ENCODE measurements around the gene CEP250.
"Not testable (repeated sequence)": the region's sequence is repeated elsewhere in the genome, so short reads cannot be mapped to it uniquely, and the experiment has no call there.

Gene CEP250

DNA sequence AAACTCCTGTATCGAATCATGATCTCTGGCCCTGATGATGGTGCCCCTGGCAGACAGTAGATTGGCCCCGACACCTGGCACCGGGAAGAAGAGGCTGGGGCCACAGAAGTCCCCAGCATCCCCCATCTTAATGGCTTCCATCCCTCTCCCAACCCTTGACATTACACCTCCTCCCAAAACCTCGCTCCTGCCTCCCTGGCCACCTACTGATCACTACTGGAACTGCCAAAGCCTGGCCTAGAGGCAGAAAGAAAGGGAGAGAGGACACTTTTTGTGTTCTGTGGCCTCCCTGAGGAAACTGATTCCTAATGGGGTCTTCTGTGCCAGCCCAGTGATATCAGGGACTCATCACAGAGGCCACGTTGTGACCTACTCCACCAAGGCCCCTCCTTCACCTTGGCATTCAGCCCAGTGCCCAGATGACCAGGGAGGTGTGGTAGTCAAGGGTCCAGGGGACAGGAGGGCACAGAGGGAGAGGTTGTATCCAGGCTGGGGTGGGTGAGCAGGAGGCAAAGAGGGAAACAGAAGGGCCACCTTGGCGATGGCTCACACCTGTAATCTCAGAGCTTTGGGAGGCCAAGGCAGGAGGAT lies 68.0 kb downstream of the CEP250 start:
- DNase-seq (ENCODE audit: low spot score), result no peak

DNA sequence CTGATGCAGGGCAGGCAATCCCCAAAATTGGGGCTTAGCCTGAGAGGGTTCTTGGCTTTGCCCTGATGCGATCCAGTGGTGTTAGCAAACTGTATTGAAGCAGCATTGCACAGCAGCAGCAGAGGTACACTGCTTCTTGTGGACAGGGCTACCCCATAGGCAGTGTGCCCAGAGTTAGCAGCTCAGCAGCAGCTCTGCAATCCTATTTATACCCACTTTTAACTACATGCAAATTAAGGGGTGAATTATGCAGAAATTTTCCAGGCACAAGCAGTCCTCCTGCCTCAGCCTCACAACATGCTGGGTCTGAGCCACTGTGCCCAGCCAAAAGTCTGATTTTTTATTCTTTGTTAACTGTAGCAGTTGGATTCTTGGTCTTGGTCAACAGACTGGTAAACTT lies 70.2 kb downstream of the CEP250 start:
- no peak for DNase-seq (ENCODE audit: low spot score)

DNA sequence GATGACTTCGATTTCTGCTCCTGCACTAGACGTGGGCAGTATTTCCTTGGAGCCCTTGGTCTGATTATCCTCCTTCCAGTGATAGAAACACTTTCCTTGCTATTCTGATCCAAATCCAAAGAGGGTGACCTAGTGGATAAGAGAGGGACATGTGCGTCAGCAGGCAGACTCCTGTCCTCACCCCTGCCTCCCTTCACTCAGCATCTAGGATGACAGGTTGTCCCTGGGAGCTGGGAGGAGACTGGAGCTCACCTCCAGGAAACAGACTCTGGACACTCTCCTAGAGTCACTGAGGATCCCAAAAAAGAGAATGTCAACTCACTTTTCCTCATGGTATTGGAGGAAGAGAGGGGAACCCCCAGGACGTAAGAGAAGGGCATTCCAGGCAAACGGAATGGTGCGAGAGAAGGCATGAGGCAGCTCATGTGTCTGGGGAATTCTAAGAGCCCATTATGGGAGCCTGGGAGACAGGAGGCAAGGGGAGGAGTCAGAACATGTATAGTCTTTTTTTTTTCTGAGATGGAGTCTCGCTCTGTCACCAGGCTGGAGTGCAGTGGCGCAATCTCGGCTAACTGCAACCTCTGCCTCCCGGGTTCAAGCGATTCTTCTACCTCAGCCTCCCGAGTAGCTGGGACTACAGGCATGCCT lies 71.8 kb downstream of the CEP250 start:
- DNase-seq (ENCODE audit: low spot score), result peak; percentile 82

DNA sequence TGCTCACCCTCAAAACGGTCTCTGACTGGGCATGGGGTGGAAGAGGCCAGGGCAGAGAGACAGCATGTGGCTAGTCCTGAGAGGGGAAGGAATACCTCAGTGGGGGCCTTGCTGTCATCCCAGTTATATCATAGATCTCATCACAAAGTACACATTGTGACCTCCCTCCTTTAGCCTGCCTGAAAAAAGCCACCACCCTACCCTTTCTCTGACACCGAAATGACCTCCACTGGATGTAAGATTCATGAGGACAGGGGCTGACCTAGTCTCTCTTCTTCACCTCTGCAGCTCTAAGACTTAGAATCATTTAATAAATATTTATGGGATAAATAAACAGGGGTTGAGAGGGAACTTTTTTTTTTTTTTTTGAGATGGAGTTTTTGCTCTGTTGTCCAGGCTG lies 74.2 kb downstream of the CEP250 start, which contains the start of gene C20orf173:
C20orf173 (minus strand) TSS at position 101 of the 400 bp plus-strand sequence. CDS start 279 bp downstream, outside the sequence.
- no peak for DNase-seq (ENCODE audit: low spot score)

DNA sequence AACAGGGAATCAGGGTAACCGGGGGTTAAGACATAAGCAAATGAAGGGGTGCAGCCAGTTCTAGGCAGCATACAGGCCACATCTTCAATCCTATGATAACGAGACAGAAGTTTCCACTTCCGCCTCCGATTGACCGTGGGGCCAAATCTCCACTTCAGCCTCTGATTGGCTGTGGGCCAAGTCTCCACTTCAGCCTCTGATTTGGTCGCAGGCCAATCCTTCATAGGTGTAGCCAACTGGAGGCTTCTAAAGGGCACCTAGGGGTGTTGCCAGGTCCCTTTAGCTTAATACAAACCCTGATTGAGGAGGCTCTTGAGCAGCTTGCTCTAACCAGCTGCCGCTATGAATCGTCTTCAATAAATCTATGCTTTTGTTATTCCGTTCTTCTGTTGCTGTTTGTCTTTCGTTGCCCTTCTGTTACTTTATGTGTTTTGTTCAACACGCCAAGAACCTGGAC lies 84.4 kb downstream of the CEP250 start:
- no peak for DNase-seq (ENCODE audit: low spot score)

DNA sequence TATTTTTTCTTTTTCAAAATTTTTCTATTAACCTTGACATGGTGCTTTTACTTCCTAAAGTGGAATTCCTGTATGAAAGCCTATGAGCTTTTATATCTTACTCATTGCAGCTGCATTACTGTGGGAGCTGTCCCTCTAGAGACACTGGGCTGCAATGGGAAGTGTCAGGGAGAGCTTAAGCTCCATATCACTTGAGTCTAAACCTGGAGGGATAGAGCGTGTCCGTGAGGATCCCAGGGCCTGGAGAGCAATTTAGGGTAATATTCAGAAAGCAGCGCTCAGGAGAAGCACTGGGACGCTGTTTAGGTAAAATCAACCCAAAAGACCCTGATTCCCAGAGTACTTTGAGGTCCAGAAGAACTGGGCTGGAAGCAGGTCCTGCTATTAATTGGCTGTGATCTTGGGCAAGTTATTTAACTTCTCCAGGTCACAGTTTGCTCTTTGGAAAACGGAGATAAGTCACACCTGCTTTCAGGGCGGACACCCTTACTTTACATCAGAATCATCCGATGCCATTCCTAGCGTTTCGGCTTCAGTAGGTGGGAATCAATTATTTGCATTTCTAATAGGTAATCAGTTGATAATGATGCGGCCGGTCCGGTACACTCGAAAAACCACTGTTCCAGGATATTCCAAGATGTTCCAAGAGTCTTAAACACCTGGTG lies 85.9 kb downstream of the CEP250 start:
- no peak for DNase-seq (ENCODE audit: low spot score)

DNA sequence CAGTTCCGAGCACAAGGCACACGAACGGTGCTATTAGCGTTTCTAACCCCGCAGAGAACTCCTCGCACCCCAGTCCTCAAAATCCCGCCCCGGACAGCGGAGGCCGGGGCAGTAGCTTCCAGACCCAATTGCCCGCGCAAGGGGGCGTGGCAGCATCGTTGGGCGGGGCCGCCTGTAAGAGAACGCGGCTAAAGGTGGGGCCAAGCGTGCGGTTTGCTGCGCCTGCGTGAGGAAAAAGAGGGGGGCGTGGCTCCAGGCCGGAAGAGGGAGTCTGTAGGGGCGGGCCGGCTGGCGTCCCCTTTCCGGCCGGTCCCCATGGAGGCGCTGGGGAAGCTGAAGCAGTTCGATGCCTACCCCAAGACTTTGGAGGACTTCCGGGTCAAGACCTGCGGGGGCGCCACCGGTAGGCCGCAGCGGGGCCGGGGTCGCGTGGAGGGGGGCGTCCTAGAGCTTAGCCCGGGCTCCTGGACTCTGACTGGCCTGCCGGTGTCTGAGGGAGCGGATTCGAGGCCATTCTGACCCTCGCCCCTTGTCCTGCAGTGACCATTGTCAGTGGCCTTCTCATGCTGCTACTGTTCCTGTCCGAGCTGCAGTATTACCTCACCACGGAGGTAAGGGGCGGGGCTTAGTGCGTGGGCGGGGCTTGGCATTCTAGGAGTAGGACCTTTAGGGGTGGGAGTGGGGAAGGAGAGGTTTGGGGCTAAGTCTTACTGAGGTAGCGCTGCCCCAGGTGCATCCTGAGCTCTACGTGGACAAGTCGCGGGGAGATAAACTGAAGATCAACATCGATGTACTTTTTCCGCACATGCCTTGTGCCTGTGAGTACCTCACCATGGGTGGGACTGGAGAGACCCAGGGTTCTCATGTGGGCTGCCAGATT lies 86.6 kb downstream of the CEP250 start, which contains the start of gene ERGIC3:
ERGIC3 (plus strand) TSS at position 296 of the 880 bp plus-strand sequence; CDS start at position 316, 20 bp downstream.
- DNase-seq (ENCODE audit: low spot score), result peak; percentile 93

DNA sequence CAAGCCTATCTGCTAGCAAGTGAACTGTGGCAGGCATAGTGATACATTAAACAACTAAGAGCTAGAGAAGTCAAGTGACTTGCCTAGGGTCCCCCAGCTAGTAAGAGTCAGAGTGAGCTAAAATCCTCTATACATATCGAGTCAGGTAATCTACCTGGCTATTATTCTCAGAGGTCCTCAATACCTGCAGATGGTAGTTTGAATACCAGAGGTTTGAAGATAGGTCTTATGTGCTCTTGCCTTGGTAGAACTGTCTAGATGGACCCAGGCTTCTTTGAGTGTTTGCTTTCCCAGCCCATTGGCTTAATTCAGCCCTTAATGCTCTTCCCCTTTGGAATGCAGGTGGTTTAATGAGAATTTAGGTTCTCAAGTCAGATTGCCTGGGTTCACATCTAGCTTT lies 87.6 kb downstream of the CEP250 start:
- no peak for DNase-seq (ENCODE audit: low spot score)

DNA sequence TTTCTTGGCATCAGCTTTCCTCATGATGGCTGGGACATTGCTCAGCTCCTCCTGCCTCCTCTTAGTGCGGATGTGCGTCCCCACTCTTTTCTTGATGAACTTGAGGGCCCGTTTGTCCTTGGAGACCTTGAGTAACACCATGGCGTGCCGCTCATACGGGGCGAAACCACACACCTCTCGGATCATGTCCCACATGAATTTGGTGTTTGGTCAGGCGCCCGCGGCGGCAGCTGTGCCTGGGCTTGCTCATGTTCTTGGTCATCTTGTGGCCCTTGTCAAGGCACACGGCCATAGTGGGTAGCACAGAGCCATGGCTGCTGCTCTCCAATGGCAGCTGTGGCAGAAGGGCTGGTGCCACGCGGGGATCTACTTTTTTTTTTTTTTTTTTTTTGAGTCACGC lies 89.0 kb downstream of the CEP250 start:
- DNase-seq (ENCODE audit: low spot score), result no peak

DNA sequence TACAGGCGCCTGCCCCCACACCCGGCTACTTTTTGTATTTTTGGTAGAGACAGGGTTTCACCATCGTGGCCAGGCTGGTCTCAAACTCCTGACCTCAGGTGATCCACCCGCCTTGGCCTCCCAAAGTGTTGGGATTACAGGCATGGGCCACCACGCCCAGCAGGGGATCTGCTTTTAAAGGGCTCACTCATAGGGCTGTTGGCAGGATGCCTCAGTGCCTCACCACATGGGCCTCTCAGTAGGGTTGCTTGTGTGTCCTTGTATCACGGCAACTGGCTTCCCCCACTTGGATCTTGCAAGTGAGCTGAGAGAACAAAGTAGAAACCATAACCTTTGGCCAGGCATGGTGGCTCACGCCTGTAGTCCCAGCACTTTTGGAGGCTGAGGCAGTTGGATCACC lies 89.5 kb downstream of the CEP250 start:
- DNase-seq (ENCODE audit: low spot score), result not testable (repeated sequence)

DNA sequence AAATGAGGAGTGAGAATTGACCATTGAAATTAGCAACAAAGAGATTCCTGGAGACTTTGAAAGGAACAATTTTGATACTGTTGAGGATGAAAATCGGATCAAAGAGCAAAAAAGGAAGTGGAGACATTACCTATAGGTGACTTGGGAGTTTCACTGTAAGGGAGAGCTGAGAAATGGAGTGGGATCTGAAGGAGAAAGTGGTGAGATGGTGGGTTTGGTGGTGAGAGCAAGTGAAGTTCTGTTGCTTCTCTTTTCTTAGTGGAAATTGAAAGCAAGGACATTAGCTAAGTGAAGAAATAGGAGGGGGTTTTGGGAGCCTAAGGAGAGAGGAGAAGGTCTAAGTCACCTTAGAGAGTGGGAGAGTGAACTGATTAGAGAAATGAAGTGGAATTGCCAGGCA lies 90.7 kb downstream of the CEP250 start:
- DNase-seq (ENCODE audit: low spot score), result no peak

DNA sequence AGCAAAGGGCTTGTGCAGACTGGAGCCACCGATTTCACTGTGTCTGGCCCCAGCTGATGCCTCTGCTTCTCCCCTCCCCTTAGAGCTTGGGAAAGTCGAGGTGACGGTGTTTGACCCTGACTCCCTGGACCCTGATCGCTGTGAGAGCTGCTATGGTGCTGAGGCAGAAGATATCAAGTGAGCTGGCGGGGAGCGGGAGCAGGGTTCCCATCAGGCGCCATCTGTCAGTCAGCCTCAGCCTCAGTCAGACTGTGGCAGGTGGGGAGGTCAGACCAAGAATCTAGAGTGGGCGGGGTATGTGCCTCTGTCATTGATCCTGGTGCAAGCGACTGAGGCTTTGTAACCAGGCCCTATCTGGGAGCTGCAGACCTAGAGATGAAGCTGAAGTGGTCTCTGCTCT lies 91.9 kb downstream of the CEP250 start:
- DNase-seq (ENCODE audit: low spot score), result no peak

DNA sequence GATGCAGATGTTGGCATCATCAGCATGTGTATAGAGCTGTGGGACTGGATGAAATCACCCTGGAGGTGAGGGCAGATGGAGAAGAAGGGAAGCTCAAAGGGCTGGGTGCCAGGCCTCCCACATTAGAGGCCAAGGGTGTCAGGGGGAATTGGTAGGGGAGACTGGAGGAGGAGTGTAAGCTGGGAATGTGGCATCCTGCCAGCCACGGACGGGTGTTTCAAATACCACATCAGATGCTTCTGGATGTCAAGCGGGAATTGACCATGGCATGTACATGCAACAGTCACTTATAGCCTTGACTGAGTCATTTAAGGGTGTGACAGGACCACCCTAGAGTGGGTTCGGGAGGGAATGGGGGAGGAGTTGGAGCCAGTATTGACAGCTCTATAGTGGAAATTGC lies 96.1 kb downstream of the CEP250 start:
- DNase-seq (ENCODE audit: low spot score), result no peak

DNA sequence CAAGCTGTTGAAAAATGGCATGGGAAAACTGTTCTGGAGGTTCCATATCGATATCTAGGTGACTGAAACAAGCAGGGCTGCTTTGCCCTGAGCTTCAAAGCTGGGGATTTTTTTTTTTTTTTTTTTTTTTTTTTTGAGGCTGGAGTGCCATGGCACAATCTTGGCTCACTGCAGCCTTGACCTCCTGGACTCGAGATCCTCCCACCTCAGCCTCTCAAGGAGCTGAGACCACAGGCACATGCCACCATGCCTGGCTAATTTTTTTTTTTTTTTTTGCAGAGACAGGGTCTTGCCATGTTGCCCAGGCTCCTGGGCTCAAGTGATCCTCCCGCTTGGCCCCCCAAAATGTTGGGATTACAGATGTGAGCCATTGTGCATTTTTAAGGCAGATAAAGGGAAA lies 97.5 kb downstream of the CEP250 start:
- DNase-seq (ENCODE audit: low spot score), result no peak

DNA sequence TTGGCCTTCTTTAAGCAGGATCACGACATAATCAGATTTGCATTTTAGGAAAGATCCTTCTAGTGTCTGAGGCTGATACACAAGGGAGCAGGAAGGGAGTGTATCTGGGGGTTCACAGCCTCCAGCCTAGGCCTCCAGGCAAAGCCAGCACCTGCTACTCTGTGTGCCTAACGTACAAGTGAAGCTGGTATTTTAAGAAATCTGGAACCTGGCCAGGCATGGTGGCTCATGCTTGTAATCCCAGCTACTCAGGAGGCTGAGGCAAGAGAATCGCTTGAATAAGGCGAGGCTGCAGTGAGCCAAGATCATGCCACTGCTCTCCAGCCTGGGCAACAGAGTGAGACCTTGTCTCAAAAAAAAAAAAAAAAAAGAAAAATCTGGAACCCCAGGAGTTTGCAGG lies 100.1 kb downstream of the CEP250 start:
- not testable (repeated sequence) for DNase-seq (ENCODE audit: low spot score)

DNA sequence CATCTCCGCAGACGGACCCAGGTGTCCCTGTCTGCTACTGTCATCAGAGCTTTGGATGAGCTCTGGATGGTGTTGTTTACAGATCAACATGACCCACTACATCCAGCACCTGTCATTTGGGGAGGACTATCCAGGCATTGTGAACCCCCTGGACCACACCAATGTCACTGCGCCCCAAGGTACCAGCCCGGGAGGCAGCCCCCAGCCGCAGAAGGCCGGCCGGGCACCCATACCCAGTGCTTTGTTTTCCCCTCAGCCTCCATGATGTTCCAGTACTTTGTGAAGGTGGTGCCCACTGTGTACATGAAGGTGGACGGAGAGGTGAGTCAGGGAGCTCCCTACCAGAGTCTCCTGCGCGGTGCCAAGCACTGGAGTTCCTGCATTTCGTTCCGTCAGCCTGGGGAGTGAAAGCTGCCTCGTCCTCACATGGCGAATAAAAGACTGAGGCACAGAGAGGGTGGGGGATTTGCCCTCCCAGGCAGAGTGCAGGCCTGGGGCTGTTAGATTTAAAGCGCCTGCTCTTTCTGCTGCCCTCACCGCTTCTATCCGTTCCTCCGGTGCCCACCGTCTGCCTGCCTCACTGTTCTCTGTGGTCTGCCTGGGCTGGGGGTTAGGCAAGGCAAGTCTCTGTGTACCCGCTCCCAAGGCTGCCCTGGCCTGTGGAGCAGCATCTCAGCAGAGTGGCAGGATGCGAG lies 100.7 kb downstream of the CEP250 start:
- no peak for DNase-seq (ENCODE audit: low spot score)

DNA sequence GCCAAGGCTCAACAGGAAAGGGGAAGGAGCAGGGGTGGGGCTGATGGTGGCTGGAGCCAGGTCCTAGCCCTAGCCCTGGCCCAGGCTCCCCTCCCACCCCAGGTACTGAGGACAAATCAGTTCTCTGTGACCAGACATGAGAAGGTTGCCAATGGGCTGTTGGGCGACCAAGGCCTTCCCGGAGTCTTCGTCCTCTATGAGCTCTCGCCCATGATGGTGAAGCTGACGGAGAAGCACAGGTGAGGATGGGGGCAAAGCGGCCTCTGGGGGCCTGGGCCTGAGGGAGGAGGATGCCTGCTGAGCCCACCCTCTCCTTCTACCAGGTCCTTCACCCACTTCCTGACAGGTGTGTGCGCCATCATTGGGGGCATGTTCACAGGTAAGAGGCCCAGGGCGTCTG lies 101.5 kb downstream of the CEP250 start:
- no peak for DNase-seq (ENCODE audit: low spot score)

DNA sequence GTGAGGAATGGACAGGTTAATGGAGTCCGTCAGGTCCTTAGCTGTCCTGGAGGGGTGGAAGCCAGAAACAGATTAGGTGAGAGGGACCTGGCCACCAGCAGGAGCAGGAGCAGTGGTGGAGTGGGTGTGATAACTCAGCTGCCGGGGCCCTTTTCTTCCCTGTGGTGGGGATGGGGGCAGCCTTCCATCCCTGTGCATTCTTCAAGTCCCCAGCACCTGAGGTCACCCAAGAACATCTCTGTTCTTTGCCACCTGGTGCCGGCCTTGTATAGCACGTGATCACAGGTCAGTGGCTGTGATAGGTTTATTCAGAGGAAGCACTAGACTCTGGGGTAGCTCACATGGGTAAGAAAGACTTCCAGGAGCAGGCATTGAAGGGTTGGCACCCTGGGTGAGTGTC lies 103.1 kb downstream of the CEP250 start:
- no peak for DNase-seq (ENCODE audit: low spot score)

DNA sequence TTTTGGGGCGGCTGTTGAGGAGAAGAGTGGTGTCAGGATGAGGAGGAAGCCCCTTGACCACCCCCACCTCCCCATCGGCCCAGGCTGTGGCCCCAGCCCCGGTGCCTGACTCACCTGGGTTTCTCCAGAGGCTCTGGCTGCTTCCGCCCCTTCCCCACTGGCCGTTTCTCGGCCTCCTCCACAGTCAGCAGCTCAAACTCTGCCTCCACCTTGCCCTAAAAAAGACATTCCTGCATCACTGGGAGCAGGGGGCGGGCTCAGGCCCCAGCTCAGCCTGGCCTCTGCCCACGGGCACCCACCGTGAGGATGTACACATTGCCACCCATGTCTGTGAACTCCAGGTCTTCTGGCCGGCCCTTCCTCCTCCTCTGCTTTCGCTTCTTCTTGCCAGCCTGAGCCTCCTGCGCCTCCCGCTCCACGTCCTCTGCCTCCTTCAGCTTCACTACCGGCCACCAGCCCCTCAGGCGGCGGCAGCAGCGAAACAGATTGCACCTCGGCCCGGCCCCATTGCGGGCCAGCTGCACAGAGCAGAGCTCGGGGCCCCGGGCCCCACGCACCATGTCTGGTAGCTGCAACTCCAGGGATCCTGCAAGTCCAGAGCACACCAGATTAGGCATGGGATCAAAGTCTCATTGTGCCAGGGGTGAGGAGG lies 103.8 kb downstream of the CEP250 start:
- DNase-seq (ENCODE audit: low spot score), result no peak

DNA sequence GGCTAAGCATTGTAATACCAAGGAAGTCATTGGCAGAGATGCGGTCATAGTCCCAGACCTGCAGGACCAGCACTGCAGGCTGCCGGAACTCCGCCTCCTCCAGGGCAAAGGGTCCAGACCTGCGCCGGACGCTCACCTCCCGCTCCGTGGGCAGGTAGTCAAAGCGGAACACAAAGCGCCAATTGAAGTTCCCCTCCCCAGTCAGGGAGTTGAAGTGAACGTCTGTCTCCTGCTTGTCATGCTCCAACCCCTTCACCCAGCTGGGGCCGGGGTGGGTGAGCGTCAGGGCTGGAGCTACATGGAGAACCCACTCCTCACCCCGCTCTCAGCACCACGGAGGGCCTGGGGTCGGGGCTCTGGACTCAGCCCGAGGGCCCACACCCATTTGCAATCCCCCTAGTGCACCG lies 104.7 kb downstream of the CEP250 start:
- no peak for DNase-seq (ENCODE audit: low spot score)

DNA sequence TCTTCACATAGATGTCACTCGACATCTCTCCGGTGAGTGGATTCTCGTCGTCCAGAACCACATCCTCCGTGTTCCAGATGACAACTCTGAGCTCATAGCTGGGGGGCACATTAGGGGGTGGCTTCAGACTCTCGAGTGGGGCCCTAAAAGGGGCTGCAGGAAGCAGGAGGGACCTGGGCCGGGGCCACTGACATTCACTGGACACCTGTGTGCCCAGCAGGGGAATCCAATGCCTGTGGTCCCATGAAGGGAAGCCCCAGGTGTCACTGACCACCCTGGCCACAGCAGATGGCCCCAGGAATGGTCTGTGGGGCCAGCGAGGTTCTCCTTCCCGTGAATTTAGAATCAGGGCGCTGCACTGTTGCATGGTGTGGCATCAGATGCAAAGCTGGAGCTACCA lies 105.1 kb downstream of the CEP250 start:
- DNase-seq (ENCODE audit: low spot score), result no peak

All from COLO829 (cell line).